Epithelial cell of proximal tubule (primary cell): ENCODE results near the gene GPR183. TPM values are rescaled to one million over a fixed set of nuclear protein-coding genes. Genes with fewer than 3 reads are reported as not detected.
A peak's percentile ranks its signal among the peaks of the same experiment; 100 is the strongest.

Experiments
- DNase-seq: peaks from one replicate; pipeline ENCODE4 v3.0.0-alpha.2; 2011; ENCODE audit warnings: low read depth
- H3K4me3 ChIP-seq: 2 replicates; pipeline ENCODE4 v1.5.1; 2011; ENCODE audit warnings: low read depth, mild to moderate bottlenecking, low read length
- CTCF ChIP-seq: conservative IDR thresholded peaks from 2 replicates; pipeline ENCODE4 v1.5.1; 2012; ENCODE audit warnings: low read depth, mild to moderate bottlenecking, low read length
- total RNA-seq: library from RNA; depleted of rRNA; stranded (reverse); fragments of >200 nt; gene quantifications from 2 replicates; pipeline ENCODE4 v1.2.3, GENCODE V29; 2015

Gene GPR183
- total RNA-seq, 1 donor from 2014 or later = 0.17 TPM

GRCh38 chr13:99313501-99313900 is 6.3 kb upstream of the GPR183 start:
- no peak for TF ChIP-seq CTCF
- no peak overlapping the region for H3K4me3 ChIP-seq
- DNase-seq = no peak

GRCh38 chr13:99312493-99312883 is 5.3 kb upstream of the GPR183 start:
- peak; percentile 96 for DNase-seq
- no peak for TF ChIP-seq CTCF
- H3K4me3 ChIP-seq = no peak overlapping the region

- no peak overlapping the region for H3K4me3 ChIP-seq
- DNase-seq = no peak
- no peak for TF ChIP-seq CTCF
Observed at GRCh38 chr13:99311748-99312492, 4.7 kb upstream of the GPR183 start.

- H3K4me3 ChIP-seq = no peak overlapping the region
- no peak for TF ChIP-seq CTCF
- DNase-seq = no peak
Observed at GRCh38 chr13:99311137-99311536, 3.9 kb upstream of the GPR183 start.

GRCh38 chr13:99310382-99311031 is 3.3 kb upstream of the GPR183 start:
- no peak overlapping the region for H3K4me3 ChIP-seq
- no peak for TF ChIP-seq CTCF
- no peak for DNase-seq

GRCh38 chr13:99308471-99309087 is 1.4 kb upstream of the GPR183 start:
- DNase-seq = peak; percentile 72
- no peak for TF ChIP-seq CTCF
- H3K4me3 ChIP-seq = no peak overlapping the region
